NOMO-1 (cell line): Measurements from ENCODE around the gene CREB1.
"Not testable (repeated sequence)": the region's sequence is repeated elsewhere in the genome, so short reads cannot be mapped to it uniquely, and the experiment has no call there.

Experiments used
- DNase-seq, 2 experiments: peaks; one replicate each; lab custom pipeline; 2025; ENCODE audit not compliant: unreplicated experiment in 2 of 2; lab: John Stamatoyannopoulos, UW

CREB1 gene

GRCh38 chr2:207529330-207530159 lies at the start of gene CREB1:
Gene CREB1 (plus strand): TSS chr2:207529962. CDS start chr2:207555636, 25,674 bp downstream.
- peak; percentile 97 for DNase-seq

- DNase-seq, result peak in 1 of 2 experiments; percentile 15
Measured at GRCh38 chr2:207480521-207481040, 49.2 kb upstream of the CREB1 start.

GRCh38 chr2:207481924-207482323 lies 47.8 kb upstream of the CREB1 start:
- DNase-seq, result no peak

GRCh38 chr2:207482630-207483029 lies 47.1 kb upstream of the CREB1 start:
- no peak for DNase-seq

- no peak for DNase-seq
Measured at GRCh38 chr2:207483066-207483465, 46.7 kb upstream of the CREB1 start.

GRCh38 chr2:207483477-207483876 lies 46.3 kb upstream of the CREB1 start:
- DNase-seq, result no peak

GRCh38 chr2:207484444-207485391 lies 45.0 kb upstream of the CREB1 start:
- no peak for DNase-seq

- no peak for DNase-seq
Measured at GRCh38 chr2:207487650-207488311, 42.0 kb upstream of the CREB1 start.

GRCh38 chr2:207489251-207489650 lies 40.5 kb upstream of the CREB1 start:
- no peak for DNase-seq

- DNase-seq, result no peak
Measured at GRCh38 chr2:207490441-207490840, 39.3 kb upstream of the CREB1 start.

GRCh38 chr2:207491086-207491485 lies 38.7 kb upstream of the CREB1 start:
- no peak for DNase-seq

- DNase-seq, result peak in 1 of 2 experiments; percentile 43
Measured at GRCh38 chr2:207491956-207492355, 37.8 kb upstream of the CREB1 start.

- DNase-seq, result no peak
Measured at GRCh38 chr2:207492461-207492860, 37.3 kb upstream of the CREB1 start.

- DNase-seq, result no peak
Measured at GRCh38 chr2:207494137-207494536, 35.6 kb upstream of the CREB1 start.

- not testable (repeated sequence) for DNase-seq
Measured at GRCh38 chr2:207496936-207497335, 32.8 kb upstream of the CREB1 start.

GRCh38 chr2:207497596-207497995 lies 32.2 kb upstream of the CREB1 start:
- no peak for DNase-seq

- no peak for DNase-seq
Measured at GRCh38 chr2:207498427-207498826, 31.3 kb upstream of the CREB1 start.

GRCh38 chr2:207499114-207499513 lies 30.6 kb upstream of the CREB1 start:
- peak in 1 of 2 experiments; percentile 83 for DNase-seq

GRCh38 chr2:207501802-207502576 lies 27.8 kb upstream of the CREB1 start:
- no peak for DNase-seq
